Activated CD4-positive, alpha-beta T cell treated with anti-CD3 and anti-CD28 coated beads for 4 hours (primary cell): ENCODE results near the gene CEP112.

ENCODE experiments used
- DNase-seq, 2 donors: peaks; one replicate each; pipeline ENCODE4 v3.0.0-alpha.2; 2020

CEP112 gene

DNA sequence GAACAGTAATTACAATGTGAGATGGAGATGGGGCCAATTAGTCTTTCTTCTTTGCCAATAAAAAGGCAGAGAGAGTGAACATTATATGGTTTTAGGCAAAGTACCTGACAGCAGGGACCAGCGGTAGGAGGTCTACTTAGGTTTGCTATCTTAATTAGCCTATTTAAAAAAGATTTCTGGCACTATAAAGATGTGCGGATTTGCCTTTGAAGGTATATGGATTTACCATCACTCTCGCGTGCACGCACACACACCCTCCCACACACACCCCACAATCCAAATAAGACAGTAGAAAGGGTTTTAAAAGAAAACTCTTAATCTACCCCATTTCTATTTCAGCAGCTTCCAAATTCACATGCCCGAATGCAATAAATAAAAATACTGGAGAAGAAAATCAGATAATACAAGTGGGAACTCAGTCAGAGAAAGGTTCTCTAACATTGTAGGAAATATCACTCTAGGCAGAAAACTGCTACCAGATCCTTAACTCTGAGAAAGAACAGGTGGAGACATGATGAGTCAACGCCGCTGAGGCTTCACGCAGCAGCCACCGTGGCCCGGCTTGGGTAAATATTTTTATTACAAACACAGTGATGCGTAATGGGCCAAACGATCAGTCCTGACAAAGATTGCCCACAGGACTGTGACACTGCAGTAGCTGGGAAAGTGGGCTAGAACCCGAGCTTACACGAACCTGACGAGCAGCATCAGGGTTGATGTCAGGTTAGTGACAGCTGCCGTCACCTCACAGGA is 563.9 kb downstream of the CEP112 start:
- no peak for DNase-seq

- no peak for DNase-seq
Measured at GRCh38 chr17:65627108-65627507, 564.8 kb downstream of the CEP112 start.

DNA sequence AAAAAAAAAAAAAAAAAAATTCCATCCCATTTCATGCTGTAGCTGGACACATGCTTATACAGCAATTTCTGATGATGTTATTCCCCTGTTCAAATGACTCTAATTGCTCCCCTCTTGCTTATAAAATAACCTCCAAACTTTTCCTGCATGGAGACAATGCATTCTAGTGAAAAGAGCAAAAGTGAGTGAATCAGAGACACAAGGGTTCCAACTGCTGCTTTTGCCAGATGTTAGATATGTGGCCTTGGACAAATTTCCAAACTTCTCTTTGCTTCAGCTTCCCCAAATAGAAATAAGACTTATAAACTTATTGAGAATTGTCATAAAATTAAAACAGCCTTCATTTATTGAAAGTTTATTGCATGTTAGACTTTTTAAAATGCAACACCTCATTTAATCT is 565.5 kb downstream of the CEP112 start:
- DNase-seq = no peak

GRCh38 chr17:65618516-65618915 is 573.4 kb downstream of the CEP112 start:
- DNase-seq = no peak

- DNase-seq = no peak
Measured at GRCh38 chr17:65617496-65617895, 574.4 kb downstream of the CEP112 start.

DNA sequence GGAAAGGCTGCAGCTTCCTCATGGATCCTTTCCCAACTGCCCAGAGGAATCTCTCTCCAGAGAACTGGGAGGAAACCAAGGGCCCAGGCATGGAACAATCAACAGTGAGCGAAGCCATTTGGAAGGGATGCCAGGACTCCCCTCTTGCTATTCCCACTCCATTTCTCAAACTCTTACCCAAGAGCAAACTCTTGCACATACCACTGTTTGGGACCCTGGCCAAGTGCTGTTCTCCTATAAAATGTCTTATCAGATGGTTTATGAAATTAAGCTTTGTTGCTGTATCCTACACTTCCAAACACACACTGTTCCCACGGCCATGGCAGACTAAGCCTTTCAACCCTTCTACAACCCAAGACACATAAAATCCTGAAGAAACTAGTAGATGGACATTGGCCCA is 582.2 kb downstream of the CEP112 start:
- no peak for DNase-seq

DNA sequence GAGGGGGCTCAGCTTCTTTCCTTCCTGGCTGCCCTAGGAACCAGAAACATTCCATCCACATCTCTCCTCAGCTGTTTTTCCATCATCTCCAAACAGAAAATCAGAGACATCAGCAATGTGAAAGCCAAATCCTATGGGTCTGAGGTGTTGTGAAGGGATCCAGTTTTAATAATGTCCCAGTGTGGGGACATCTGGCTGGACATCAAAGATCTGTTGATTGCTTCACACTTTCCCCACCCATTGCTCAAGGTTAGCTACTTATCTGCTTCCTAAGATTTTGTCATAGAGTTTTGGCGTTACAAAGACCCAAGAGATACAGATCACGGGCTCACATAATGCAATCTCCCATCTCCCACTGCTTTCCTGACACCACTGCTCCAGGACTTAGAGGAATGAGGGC is 582.6 kb downstream of the CEP112 start:
- DNase-seq = no peak

GRCh38 chr17:65604070-65604469 is 587.9 kb downstream of the CEP112 start:
- DNase-seq = no peak

- no peak for DNase-seq
Measured at GRCh38 chr17:65601881-65602280, 590.1 kb downstream of the CEP112 start.

GRCh38 chr17:65601145-65601544 is 590.8 kb downstream of the CEP112 start:
- no peak for DNase-seq

DNA sequence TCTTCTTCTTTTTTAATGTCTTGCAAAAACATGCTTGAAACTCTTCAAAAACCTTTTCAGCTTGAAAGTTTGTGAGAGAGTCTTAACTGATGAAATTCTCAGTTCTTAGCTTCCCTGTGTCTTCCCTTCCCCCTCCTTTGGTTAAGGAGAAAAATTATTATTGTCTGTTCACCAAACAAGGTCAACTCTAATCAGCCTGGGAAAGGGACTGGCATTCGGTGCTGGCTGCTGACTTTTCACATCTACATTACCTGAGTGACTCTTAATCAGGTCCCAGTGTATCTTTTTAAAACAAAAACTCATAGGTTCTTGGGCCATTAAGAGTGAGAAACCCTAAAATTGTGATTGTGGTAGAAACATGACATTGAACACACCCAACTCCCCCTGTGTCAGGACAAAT is 591.4 kb downstream of the CEP112 start:
- DNase-seq = no peak

- no peak for DNase-seq
Measured at GRCh38 chr17:65599650-65600049, 592.3 kb downstream of the CEP112 start.

DNA sequence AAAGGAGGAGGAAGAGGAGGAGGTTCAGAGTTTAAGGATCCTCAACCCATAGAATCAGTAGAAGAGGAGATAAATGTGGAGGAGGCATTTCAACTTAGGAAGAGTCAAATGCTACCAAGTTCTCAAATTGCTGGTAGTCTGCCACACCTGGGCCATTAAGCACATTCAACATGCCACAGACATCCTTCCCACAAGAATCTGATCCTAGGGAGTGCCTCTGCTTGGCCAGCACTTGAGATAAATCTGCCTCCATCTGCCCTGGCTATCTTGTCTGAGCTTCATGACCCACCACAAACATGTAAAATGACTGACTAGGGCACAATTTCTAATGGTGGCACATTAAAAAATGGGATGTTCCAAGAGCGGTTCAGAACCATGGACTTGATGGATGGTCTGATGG is 593.2 kb downstream of the CEP112 start:
- no peak for DNase-seq

DNA sequence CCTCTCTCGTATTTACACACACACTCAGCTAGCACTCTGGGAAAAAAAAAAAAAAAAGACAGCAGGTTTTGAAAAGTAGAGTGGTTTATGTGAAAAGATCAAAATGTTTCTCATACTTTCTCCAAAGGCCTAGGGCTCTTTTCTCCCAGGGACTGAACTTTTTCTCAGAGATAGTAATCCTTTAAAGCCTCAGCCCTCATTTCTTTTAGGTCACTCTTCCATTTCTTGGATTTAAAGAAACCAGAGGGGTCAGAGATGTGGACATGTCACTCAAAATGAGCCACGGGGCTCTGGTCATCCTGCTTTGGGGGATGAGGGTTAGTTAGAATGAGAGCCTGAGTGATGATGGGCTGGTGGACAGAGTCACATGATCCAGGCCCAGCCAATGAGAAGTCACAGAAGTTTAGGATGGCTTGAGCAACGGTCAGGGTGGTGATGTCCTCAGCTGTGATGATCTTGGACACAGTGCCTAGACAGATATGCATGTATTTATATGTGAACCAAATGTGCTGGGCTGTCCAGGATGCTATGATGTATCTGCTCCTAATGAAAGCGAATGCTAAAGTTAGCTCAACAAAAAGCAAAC is 596.8 kb downstream of the CEP112 start:
- DNase-seq = no peak

GRCh38 chr17:65593855-65594845 is 597.8 kb downstream of the CEP112 start:
- no peak for DNase-seq

DNA sequence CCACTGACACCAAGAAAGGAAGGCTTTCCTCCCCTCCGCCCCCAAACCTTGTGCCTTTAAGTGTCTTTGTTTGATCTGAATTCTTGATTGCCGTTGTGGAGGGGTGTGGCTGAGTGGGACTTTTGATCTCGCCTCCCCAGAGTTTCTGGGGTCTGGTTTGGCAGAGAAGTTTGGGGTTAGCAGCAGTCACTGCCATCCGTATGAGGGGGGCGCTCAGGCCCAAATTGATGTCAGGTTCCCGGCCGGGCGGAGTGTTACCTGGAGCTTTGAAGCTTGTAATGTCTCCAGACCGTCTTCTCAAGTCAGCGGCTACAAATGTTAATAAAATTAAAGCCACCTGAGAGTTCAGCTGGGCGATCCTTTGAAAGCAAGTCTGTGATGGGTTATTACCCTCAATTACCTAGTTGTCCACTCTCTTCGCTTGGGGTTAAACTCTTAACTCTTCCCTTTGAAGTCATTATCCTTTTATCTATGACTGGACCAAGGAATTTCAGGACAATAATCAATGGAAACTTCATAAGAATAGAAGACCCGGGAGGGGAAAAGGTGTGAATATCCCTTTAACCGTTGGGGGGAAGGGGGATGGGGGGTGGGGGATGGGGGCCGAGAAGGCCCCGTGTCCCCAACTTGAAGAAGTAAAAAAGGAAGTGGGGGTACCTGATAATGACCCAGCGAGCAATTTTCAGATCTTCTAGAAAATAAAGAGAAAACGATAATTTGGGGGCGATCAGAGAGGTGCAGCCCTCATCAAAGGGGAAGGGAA is 598.7 kb downstream of the CEP112 start:
- DNase-seq = no peak

GRCh38 chr17:65592125-65592965 is 599.6 kb downstream of the CEP112 start:
- no peak for DNase-seq

- no peak for DNase-seq
Measured at GRCh38 chr17:65589321-65589720, 602.6 kb downstream of the CEP112 start.

DNA sequence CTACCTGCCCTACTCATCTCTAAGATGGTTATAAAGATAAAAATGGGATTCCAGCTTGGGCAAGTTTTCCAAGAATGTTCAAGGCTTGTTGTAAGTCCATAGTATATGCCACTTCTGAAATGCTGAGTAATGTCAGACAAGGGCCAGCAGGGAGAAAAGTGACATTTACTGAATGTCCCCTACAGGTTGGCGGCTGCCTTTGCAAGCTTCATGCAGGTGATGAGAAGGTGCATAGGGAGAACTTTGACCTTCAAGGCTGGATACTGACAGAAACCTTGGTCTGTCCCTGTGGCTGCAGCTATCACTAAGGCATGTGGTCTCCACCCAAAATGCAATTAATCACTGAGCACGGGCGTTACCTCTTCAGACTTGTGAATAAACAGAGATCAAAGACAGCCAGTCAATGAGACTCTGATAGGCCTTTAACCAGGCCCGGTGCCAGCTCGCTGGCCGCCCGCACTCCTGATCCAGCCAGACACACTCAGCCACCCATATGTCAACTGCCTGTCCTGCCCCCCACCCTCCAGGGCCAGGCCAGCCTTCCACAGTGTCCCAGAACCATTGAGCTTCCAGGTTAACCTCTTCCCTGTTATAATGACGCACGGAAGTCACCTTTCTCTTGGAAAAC is 603.6 kb downstream of the CEP112 start:
- DNase-seq = no peak

- DNase-seq = no peak
Measured at GRCh38 chr17:65587534-65588180, 604.3 kb downstream of the CEP112 start.

DNA sequence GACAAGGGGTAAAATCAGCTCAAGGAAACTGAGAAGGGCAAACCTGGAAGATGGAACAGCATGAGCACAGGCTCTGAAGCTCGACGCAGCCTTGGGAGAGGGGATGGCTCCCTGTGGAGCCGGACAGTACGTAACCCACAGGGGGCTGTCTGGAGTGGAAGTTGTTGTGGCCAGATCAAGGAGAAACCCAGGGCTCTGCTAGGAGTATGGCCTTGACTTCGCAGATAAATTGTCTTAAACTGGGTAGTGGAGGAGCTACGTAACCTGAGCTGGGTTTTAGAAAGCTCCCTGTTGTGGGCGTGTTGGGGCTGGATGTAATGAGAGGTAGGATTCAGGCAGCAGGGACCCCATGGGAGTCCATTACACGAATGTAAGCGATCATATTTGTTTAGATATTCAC is 605.0 kb downstream of the CEP112 start:
- no peak for DNase-seq
